Neural crest cell (in vitro differentiated cells): ENCODE results near the gene ADGRV1. TPM values are rescaled to one million over a fixed set of nuclear protein-coding genes. Genes with fewer than 3 reads are reported as not detected.

Experiments
- DNase-seq: peaks from one replicate; pipeline ENCODE4 v3.0.0; 2021; ENCODE audit warnings: low read depth, mixed read lengths, low spot score
- H3K27ac Mint-ChIP-seq: one replicate; pipeline ENCODE4 v1.8.0; 2021; ENCODE audit warnings: mild to moderate bottlenecking, mixed read lengths; ENCODE audit not compliant: unreplicated experiment
- H3K27me3 Mint-ChIP-seq: 2 replicates; pipeline ENCODE4 v1.8.0; 2021; ENCODE audit warnings: low read depth, mild to moderate bottlenecking, mixed read lengths
- H3K36me3 Mint-ChIP-seq: 2 replicates; pipeline ENCODE4 v1.8.0; 2021; ENCODE audit warnings: low read depth, mild to moderate bottlenecking, mixed read lengths
- H3K4me1 Mint-ChIP-seq: 2 replicates; pipeline ENCODE4 v1.8.0; 2021; ENCODE audit warnings: mixed read lengths
- H3K4me3 Mint-ChIP-seq: one replicate; pipeline ENCODE4 v1.8.0; 2021; ENCODE audit warnings: mild to moderate bottlenecking, mixed read lengths
- H3K9me3 Mint-ChIP-seq: 2 replicates; pipeline ENCODE4 v1.8.0; 2021; ENCODE audit warnings: mixed read lengths
- total RNA-seq: library from RNA; stranded (reverse); gene quantifications from 2 replicates; pipeline ENCODE4 v1.2.1, GENCODE V29; 2021
- TF ChIP-seq, protein P1 (sequence below): fragments of 200-600 bp; sonication (generic); conservative IDR thresholded peaks from 2 replicates; pipeline ENCODE4 v1.5.0; 2021; ENCODE audit warnings: antibody characterized with exemption, mild to moderate bottlenecking

ADGRV1 gene
- total RNA-seq, 1 donor from 2014 or later = 43.4 TPM

DNA sequence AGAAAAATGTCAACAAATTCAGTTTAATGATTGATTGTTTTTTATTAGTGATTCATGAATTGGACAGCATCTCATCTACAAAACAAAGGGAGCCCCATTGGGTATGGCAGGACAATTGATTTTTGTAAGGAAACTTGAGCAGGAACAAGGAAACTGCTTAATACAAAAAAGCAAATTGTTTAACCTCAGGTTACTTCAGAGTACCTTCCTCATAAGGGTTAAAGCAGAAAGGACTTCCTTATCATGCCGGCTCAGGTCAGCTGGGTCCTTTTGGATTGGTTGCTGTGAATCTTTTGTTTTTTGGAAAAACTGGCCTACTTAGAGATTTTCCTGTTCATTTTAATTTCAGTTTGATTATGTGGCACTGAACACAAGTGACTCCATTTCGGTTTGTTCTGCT, 612.7 kb downstream of the ADGRV1 start:
- Mint-ChIP-seq H3K9me3 (peaks cover 2% of the 10 kb centered on the region), H3K4me1 (peaks cover 17% of the 10 kb centered on the region), H3K36me3 (no peaks in the 10 kb centered on the region), H3K27me3 (no peaks in the 10 kb centered on the region), H3K27ac (no peak overlapping the region), H3K4me3 (no peak overlapping the region)
- no peak for DNase-seq
- TF ChIP-seq, protein P1, sequence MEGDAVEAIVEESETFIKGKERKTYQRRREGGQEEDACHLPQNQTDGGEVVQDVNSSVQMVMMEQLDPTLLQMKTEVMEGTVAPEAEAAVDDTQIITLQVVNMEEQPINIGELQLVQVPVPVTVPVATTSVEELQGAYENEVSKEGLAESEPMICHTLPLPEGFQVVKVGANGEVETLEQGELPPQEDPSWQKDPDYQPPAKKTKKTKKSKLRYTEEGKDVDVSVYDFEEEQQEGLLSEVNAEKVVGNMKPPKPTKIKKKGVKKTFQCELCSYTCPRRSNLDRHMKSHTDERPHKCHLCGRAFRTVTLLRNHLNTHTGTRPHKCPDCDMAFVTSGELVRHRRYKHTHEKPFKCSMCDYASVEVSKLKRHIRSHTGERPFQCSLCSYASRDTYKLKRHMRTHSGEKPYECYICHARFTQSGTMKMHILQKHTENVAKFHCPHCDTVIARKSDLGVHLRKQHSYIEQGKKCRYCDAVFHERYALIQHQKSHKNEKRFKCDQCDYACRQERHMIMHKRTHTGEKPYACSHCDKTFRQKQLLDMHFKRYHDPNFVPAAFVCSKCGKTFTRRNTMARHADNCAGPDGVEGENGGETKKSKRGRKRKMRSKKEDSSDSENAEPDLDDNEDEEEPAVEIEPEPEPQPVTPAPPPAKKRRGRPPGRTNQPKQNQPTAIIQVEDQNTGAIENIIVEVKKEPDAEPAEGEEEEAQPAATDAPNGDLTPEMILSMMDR = no peak

DNA sequence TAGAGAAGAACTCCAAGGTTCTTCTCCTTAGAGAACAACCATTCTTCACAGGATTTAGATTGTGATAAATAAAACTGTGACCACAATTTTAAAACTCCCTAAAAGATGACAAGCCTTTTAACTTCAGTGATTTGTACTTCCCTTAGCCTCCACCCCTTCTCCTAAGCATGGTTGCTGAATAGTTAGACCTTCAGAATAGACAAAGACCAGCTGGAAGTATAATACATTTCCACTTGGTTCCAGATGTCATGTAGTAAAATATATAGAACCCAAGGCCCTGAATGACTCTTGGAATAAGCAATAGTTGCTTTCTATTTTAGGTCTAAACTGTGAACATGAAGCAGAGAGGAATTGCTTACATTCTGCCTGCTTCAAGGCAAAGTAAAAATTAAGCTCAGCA, 615.8 kb downstream of the ADGRV1 start:
- TF ChIP-seq, protein P1 = no peak
- H3K27ac Mint-ChIP-seq = no peak overlapping the region
- no peak for DNase-seq
- no peak overlapping the region for H3K4me3 Mint-ChIP-seq
- peaks cover 20% of the 10 kb centered on the region for H3K4me1 Mint-ChIP-seq
- no peaks in the 10 kb centered on the region for H3K27me3 Mint-ChIP-seq
- no peaks in the 10 kb centered on the region for H3K36me3 Mint-ChIP-seq
- no peaks in the 10 kb centered on the region for H3K9me3 Mint-ChIP-seq

DNA sequence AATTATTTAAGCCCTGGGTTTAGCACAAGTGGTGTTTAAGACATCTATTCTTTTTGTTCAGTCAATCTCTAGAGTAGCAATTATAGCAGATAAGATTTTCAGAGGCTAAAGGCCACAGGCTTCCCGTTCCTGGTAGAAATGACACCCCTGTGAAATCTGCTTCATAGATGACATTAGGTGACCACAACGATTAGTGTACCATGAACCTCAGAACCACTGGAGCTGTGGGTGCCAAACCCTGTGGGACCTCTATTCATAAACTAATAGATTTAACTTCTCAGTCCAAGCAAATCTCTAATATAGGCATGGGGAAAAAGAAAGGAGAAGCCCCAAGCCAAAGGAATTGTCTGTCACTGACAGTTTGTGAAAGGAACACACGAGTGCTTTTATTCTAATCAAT, 617.1 kb downstream of the ADGRV1 start:
- H3K4me3 Mint-ChIP-seq = no peak overlapping the region
- H3K9me3 Mint-ChIP-seq = no peaks in the 10 kb centered on the region
- no peak overlapping the region for H3K27ac Mint-ChIP-seq
- H3K36me3 Mint-ChIP-seq = no peaks in the 10 kb centered on the region
- no peaks in the 10 kb centered on the region for H3K27me3 Mint-ChIP-seq
- TF ChIP-seq, protein P1 = no peak
- peaks cover 20% of the 10 kb centered on the region for H3K4me1 Mint-ChIP-seq
- no peak for DNase-seq

DNA sequence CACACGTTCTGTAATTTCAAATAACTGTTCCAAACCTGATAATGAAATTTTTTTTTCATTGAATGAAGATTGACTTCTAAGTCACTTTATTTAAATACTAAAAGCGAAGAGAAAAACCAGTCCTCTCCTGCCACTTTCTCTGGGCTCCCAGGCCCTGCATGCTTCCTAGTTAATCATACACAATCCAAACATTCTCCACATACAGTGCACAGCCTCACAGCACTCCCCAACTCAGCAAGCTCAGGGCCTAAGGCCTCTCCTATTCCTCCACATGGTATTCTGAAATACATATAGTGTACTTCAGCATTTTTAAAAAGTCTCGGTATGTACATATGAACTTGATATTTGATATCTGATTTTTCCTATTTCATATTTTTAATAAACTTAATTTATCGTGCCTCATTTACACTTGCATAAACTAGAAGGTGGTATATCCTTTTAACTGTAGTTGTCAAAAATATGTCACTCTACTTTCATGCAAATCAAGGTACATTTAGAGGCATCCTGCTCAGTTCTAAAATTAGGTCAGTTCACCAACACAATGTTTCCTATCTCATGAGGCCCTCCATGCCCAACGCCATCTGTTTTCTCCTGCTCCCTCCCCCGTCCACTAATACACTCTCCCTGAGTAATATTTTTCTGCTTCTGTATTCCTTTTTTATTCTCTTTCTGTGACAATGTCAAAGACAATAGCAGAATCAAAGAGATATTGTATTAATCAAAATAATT, 617.9 kb downstream of the ADGRV1 start:
- DNase-seq = no peak
- TF ChIP-seq, protein P1 = no peak
- Mint-ChIP-seq H3K36me3 (no peaks in the 10 kb centered on the region), H3K4me1 (peaks cover 16% of the 10 kb centered on the region), H3K4me3 (no peak overlapping the region), H3K27ac (no peak overlapping the region), H3K9me3 (no peaks in the 10 kb centered on the region), H3K27me3 (no peaks in the 10 kb centered on the region)

DNA sequence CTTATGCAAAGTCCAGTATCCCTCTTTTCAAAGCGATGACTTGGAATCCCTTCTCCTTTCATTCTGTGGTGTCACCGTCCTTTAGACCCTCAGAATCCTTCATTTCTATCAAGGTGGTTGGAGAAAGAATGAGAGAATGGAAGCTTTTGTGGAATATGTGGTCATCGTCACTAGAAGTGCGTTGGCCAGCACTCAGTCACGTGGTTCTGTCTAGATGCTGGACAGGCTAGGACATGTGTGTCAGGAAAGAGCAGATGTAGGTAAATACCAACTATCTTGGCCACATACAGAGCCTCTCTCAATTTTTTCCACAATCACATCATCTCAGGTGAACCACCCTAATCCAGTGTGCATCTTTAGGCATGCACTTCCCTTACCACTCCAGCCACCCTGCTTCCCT, 618.5 kb downstream of the ADGRV1 start:
- TF ChIP-seq, protein P1 = no peak
- no peak overlapping the region for H3K27ac Mint-ChIP-seq
- no peak overlapping the region for H3K4me3 Mint-ChIP-seq
- no peak for DNase-seq
- no peaks in the 10 kb centered on the region for H3K9me3 Mint-ChIP-seq
- peaks cover 14% of the 10 kb centered on the region for H3K4me1 Mint-ChIP-seq
- H3K36me3 Mint-ChIP-seq = no peaks in the 10 kb centered on the region
- H3K27me3 Mint-ChIP-seq = no peaks in the 10 kb centered on the region
